8988T (cell line): ENCODE results near the gene BPIFB1.

Source experiments
- DNase-seq: peaks from one replicate; pipeline ENCODE4 v3.0.0; 2011

BPIFB1 gene

GRCh38 chr20:33282991-33283555, at the start of gene BPIFB1:
Gene BPIFB1, plus strand, starts transcription at chr20:33283214. Its CDS starts 2,860 bp downstream, at chr20:33286074.
- DNase-seq, result no peak

- no peak for DNase-seq
These were observed 49.0 kb upstream of the BPIFB1 start for GRCh38 chr20:33234050-33234449.

GRCh38 chr20:33235696-33236095, 47.3 kb upstream of the BPIFB1 start, which contains the start of gene BPIFA1:
Gene BPIFA1, plus strand, starts transcription at chr20:33235996. Its CDS starts 1,716 bp downstream, at chr20:33237712.
- DNase-seq, result no peak

- DNase-seq, result no peak
These were observed 46.7 kb upstream of the BPIFB1 start for GRCh38 chr20:33236351-33236750.

- no peak for DNase-seq
These were observed 45.0 kb upstream of the BPIFB1 start for GRCh38 chr20:33237989-33238388.

- DNase-seq, result no peak
These were observed 43.6 kb upstream of the BPIFB1 start for GRCh38 chr20:33239418-33239817.

GRCh38 chr20:33239979-33240736, 42.9 kb upstream of the BPIFB1 start:
- DNase-seq, result no peak

- DNase-seq, result no peak
These were observed 42.1 kb upstream of the BPIFB1 start for GRCh38 chr20:33240923-33241322.

GRCh38 chr20:33242319-33243100, 40.5 kb upstream of the BPIFB1 start:
- no peak for DNase-seq

GRCh38 chr20:33246077-33246476, 36.9 kb upstream of the BPIFB1 start:
- DNase-seq, result no peak

- no peak for DNase-seq
These were observed 33.6 kb upstream of the BPIFB1 start for GRCh38 chr20:33249456-33249855.

- no peak for DNase-seq
These were observed 32.3 kb upstream of the BPIFB1 start for GRCh38 chr20:33250666-33251065.

GRCh38 chr20:33251496-33251895, 31.5 kb upstream of the BPIFB1 start:
- DNase-seq, result no peak

- no peak for DNase-seq
These were observed 30.6 kb upstream of the BPIFB1 start for GRCh38 chr20:33252460-33252859.

GRCh38 chr20:33255005-33255404, 28.0 kb upstream of the BPIFB1 start:
- DNase-seq, result no peak

GRCh38 chr20:33257237-33257636, 25.8 kb upstream of the BPIFB1 start:
- DNase-seq, result no peak

GRCh38 chr20:33259371-33259770, 23.6 kb upstream of the BPIFB1 start:
- DNase-seq, result no peak

- no peak for DNase-seq
These were observed 21.5 kb upstream of the BPIFB1 start for GRCh38 chr20:33261465-33261864.

GRCh38 chr20:33262658-33263065, 20.4 kb upstream of the BPIFB1 start:
- DNase-seq, result no peak

GRCh38 chr20:33263784-33264183, 19.2 kb upstream of the BPIFB1 start:
- no peak for DNase-seq

GRCh38 chr20:33267701-33268100, 15.3 kb upstream of the BPIFB1 start:
- DNase-seq, result no peak

- DNase-seq, result no peak
These were observed 10.7 kb upstream of the BPIFB1 start for GRCh38 chr20:33272155-33272873.
